ENCODE results near the gene VSIG1. TPM values are rescaled to one million over a fixed set of nuclear protein-coding genes. Genes with fewer than 3 reads are reported as not detected.

The VSIG1 gene
- total and polyA plus RNA-seq, 2 of the 8 experiments (the other 6 are each of a cell fraction or from before 2014, with no cell fraction given) = 2.2 to 2.9 TPM

GRCh38 chrX:108087792-108088191, 42.9 kb downstream of the VSIG1 start (continued):
- TF ChIP-seq CHD7 (IDR thresholded peaks at IDR 0.05; ENCODE audit: insufficient replicate concordance, low read length) (no peak), TEAD4 (IDR thresholded peaks at IDR 0.05; ENCODE audit: low read depth, low read length) (no peak), GABPA (IDR thresholded peaks at IDR 0.05; ENCODE audit: borderline replicate concordance, insufficient read depth, low read length) (no peak), HDAC2 (IDR thresholded peaks at IDR 0.05; ENCODE audit: borderline replicate concordance in 1 of 2, low read depth in 2 of 2, low read length in 2 of 2) (no peak), NRF1 (IDR thresholded peaks at IDR 0.05; ENCODE audit: low read depth, low read length) (no peak), SAP30 (IDR thresholded peaks at IDR 0.05; ENCODE audit: insufficient read depth, insufficient replicate concordance, low read length) (no peak), EP300 (IDR thresholded peaks at IDR 0.05; ENCODE audit: borderline replicate concordance in 1 of 2, low read depth in 2 of 2, low read length in 2 of 2) (no peak), CHD1 (IDR thresholded peaks at IDR 0.05; ENCODE audit: low read depth, low read length) (no peak)
